Activated T-helper 2 cell treated with anti-CD3 and anti-CD28 coated beads, Interferon-gamma antibody, Interleukin-2, Interleukin-4, amounts not matched to agents 10 μg/mL and 5 μg/mL and 100 μg/mL, durations not matched to agents 14 hours and 24 hours and 36 hours (primary cell): ENCODE results near the gene VAMP8. TPM values are rescaled to one million over a fixed set of nuclear protein-coding genes. Genes with fewer than 3 reads are reported as not detected.
A peak's percentile ranks its signal among the peaks of the same experiment; 100 is the strongest.

Source experiments
- DNase-seq: peaks from one replicate; pipeline ENCODE4 v3.0.0; 2021; ENCODE audit warnings: low spot score
- H3K27ac Mint-ChIP-seq: one replicate; pipeline ENCODE4 v1.8.0; 2021; ENCODE audit warnings: mixed read lengths
- H3K27me3 Mint-ChIP-seq: one replicate; pipeline ENCODE4 v1.8.0; 2021; ENCODE audit warnings: low read depth, mixed read lengths
- H3K36me3 Mint-ChIP-seq: one replicate; pipeline ENCODE4 v1.8.0; 2021; ENCODE audit warnings: low read depth, mixed read lengths
- H3K4me1 Mint-ChIP-seq: one replicate; pipeline ENCODE4 v1.8.0; 2021; ENCODE audit warnings: low read depth, mixed read lengths
- H3K4me3 Mint-ChIP-seq: one replicate; pipeline ENCODE4 v1.8.0; 2021; ENCODE audit warnings: low read depth, mild to moderate bottlenecking, moderate library complexity, mixed read lengths
- H3K9me3 Mint-ChIP-seq: one replicate; pipeline ENCODE4 v1.8.0; 2021; ENCODE audit warnings: mixed read lengths
- intact Hi-C: fragments of 100-400 bp; cut with micrococcal nuclease; formaldehyde crosslinking; loops from one replicate; pipeline ENCODE4 v1.15.1; 2023
- total RNA-seq: library from RNA; stranded (reverse); gene quantifications from 2 replicates; pipeline ENCODE4 v1.2.3, GENCODE V29; 2022

Gene VAMP8
- total RNA-seq, 1 donor from 2014 or later = 99.7 TPM

DNA sequence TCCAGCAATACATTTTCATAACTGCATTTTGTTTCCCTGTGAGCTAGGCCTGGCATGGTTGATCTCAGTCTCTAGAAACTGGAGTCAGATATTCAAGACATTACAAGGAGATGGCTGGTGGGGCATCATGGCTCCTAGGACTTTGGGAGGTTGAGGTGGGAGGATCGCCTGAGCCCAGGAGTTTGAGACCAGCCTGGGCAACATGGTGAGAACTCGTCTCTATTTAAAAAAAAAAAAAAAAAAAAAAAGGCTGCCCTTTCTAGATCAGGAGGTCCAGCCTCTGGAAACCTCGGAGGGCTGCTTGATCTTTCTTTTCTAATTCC, 362 bp upstream of the VAMP8 start:
- no peak for DNase-seq
- Mint-ChIP-seq H3K27me3 (peaks cover 5% of the 10 kb centered on the region), H3K4me3 (peak overlapping the region; percentile 89), H3K9me3 (no peaks in the 10 kb centered on the region), H3K36me3 (peaks cover 20% of the 10 kb centered on the region), H3K4me1 (peaks cover 18% of the 10 kb centered on the region), H3K27ac (peak overlapping the region; percentile 80)
- intact Hi-C loops = loop anchor here (1.0 kb wide), 1 partner anchor 18 kb away; the partner anchor contains the start of gene RNF181

DNA sequence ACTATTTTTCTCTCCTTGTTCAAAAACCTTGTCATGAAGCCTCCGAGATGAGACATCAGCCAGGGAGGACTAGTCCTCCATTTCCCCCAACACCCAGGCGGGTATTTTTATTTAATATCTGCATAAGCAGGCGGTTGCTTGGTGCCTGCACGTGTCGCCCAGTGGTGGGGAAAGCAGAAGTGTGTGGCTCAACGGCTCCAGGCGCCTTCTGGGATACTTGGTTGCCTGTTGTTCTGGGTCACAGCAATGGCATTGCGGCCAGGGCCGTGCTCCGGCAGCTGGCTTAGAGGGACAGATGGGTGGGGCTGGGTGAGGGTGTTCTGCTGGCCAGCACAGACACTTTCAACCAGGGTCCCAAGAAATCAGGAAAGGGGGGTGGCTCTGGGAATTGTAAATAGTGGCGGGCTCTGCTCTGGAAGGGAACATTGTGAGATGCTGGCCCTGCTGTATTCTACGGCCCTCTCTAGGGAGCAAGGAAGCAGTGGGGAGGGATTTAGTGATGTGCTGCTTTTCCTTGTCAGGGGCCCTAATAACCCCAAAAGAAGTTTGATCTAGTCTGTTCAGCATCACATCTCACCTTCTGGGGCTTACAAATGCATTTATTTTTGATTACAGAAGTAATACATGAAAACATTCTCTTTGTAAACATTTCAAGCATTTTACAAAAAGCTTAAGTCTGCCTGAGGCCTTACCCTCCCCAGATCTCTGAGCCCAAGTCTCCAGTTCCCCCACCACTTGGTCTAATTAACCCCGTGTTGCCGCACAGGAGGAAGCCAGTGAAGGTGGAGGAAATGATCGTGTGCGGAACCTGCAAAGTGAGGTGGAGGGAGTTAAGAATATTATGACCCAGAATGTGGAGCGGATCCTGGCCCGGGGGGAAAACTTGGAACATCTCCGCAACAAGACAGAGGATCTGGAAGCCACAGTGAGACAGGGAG, 1.1 kb downstream of the VAMP8 start:
- peaks cover 22% of the 10 kb centered on the region for H3K4me1 Mint-ChIP-seq
- H3K27me3 Mint-ChIP-seq = no peaks in the 10 kb centered on the region
- H3K9me3 Mint-ChIP-seq = no peaks in the 10 kb centered on the region
- intact Hi-C loops = loop anchor here (2.0 kb wide), 1 partner anchor 18 kb away; the partner anchor contains the start of gene GGCX
- DNase-seq = no peak
- peak overlapping the region; percentile 80 for H3K27ac Mint-ChIP-seq
- peaks cover 33% of the 10 kb centered on the region for H3K36me3 Mint-ChIP-seq
- peak overlapping the region; percentile 89 for H3K4me3 Mint-ChIP-seq

DNA sequence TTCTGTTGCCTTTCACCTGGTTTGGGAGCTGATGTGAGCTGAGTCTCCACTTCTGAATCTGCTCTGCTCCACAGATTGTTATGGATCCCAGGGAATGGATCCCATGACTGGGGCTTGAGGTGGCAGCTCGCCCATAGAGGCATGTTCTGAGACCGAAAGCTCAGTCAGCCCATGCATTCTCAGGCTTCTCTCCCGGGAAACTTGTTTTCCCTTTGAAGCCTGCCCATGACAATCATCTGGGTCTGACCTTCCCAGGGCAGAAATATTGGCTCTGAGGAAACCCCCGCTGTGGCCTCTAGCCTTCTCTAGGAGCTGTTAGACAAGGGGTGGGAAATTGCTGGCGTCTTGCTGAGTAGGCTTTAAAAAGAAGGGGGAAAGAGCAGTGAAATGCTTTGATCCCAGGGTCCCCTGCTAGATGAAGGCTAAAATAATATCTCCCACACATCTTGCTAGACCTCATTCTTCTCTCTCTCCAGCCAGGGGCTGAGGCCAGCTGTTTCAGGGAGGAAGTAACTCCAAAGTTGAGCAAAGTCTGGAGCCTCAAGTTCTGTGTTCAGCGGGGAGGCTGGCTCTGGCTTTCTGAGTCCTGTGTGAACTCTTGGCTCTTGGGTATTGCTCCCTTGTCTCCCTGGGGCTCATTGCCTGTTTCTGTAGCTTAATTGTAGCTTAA, 2.0 kb downstream of the VAMP8 start:
- H3K4me3 Mint-ChIP-seq = peak overlapping the region; percentile 89
- H3K9me3 Mint-ChIP-seq = no peaks in the 10 kb centered on the region
- H3K27ac Mint-ChIP-seq = peak overlapping the region; percentile 80
- H3K36me3 Mint-ChIP-seq = peaks cover 34% of the 10 kb centered on the region
- intact Hi-C loops = loop anchor here (2.0 kb wide), 1 partner anchor 19 kb away; the partner anchor contains the start of gene GGCX
- H3K27me3 Mint-ChIP-seq = no peaks in the 10 kb centered on the region
- H3K4me1 Mint-ChIP-seq = peaks cover 28% of the 10 kb centered on the region
- no peak for DNase-seq

DNA sequence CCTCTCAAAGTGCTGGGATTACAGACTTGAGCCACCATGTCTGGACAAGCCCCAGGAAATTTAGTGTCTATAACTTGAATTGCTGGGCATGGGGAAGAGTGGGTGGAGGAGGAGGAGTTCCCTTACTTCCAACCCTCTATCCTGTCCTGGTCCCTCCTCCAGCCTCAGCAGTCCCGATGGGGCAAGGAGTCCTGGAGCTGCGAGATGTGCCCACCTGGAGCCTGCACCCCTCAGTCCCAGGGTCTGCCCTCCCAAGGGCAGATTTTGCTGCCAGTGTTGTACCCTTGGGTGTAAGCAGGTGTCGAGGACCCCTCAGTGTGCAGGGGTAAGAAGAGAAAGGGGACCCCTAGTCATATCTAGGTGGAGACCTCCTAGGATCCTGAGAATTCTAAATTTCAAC, 2.8 kb downstream of the VAMP8 start:
- no peak overlapping the region for H3K27ac Mint-ChIP-seq
- intact Hi-C loops = no loop called here
- DNase-seq = no peak
- peaks cover 34% of the 10 kb centered on the region for H3K36me3 Mint-ChIP-seq
- H3K9me3 Mint-ChIP-seq = no peaks in the 10 kb centered on the region
- peak overlapping the region; percentile 30 for H3K4me3 Mint-ChIP-seq
- H3K4me1 Mint-ChIP-seq = peaks cover 33% of the 10 kb centered on the region
- no peaks in the 10 kb centered on the region for H3K27me3 Mint-ChIP-seq

DNA sequence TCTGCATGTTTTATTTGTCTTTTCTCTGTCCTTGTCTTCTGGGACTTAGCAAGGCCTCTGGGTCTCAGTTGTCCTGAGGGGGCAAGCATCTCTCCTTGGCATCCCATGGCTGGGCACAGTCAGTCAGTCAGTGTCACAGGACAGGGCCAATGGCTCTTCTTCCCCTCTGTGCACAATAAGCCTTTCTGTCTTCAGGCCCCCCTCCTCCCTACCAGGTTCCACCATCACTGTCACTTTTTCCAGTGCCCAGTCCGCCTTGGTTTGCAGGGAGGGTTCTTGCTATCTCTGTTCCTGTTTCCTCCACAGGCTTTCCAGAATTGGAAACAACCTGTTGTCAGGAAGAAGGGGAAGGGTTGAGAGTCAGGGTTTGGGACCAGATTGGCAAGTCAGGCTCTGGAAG, 5.1 kb downstream of the VAMP8 start:
- no peak for DNase-seq
- Mint-ChIP-seq H3K9me3 (no peaks in the 10 kb centered on the region), H3K4me1 (peaks cover 41% of the 10 kb centered on the region), H3K27me3 (no peaks in the 10 kb centered on the region), H3K27ac (peak overlapping the region; percentile 25), H3K4me3 (no peak overlapping the region), H3K36me3 (peaks cover 34% of the 10 kb centered on the region)
- intact Hi-C loops = no loop called here

DNA sequence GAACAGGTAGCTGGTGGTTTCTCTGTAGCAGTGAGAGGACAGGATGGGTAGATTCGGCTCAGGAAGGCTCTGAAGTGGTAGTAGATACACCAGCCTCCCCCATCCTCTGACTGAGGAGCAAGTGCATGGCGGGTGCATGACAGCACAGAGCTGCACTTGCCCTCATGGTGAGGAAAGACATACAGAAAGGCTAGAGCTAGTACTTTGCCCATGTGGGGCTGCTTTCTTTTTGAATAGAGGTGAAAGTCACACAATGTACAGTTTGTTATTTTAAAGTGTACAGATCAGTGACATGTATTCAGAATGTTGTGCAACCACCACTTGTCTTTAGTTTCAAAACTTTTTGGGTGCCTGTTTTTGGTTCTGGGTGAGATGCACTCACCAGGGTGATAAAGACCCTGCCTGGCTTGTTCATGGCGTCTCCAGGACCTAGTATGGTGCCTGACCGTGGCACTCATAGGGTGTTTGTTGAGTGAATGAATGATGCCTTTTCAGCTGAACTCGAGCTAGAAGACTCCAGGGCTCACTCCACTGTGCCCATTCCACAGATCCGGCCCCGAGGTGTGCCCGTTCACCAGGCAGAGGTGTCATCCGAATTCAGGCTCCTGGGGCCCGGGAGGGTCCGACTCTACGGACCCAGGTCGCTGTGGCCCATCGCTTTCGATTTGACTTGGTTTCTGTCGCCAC, 6.4 kb downstream of the VAMP8 start:
- peak overlapping the region; percentile 79 for H3K27ac Mint-ChIP-seq
- peak overlapping the region; percentile 75 for H3K4me3 Mint-ChIP-seq
- H3K4me1 Mint-ChIP-seq = peaks cover 44% of the 10 kb centered on the region
- peaks cover 32% of the 10 kb centered on the region for H3K36me3 Mint-ChIP-seq
- DNase-seq = peak; percentile 32
- intact Hi-C loops = no loop called here
- H3K27me3 Mint-ChIP-seq = no peaks in the 10 kb centered on the region
- H3K9me3 Mint-ChIP-seq = no peaks in the 10 kb centered on the region

DNA sequence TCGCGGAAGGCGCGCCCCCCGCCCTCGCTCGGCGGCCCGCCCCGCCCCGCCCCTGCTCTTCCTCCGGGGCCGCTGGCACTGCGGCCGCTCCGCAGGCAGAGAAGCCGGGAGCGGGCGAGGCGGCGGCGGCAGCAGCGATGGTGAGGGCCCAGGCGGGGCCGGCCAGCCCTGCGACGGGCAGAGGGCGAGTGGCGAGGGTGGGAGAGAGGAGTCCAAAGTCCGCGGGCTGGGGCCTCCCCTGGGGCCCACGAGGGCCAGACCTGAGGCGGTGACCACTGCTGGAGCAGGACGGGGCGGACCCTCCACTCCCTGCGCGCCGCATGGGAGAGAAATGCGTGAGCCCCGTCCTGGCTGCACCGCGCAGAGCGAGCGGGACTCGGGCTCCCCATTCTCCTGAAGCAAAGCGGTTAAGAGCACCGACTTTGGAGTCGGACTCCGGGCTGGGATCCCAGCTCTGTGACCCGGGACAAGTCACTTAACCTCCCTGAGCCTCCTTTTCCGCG, 7.0 kb downstream of the VAMP8 start, which contains the start of gene VAMP5:
Gene VAMP5 (plus strand): TSS at position 78 of the 503 bp plus-strand sequence. CDS start 60 bp downstream, at position 138.
- Mint-ChIP-seq H3K27ac (peak within 1 kb of the TSS; percentile 91), H3K4me1 (peaks cover 41% of the 10 kb centered on the region), H3K9me3 (no peaks in the 10 kb centered on the region), H3K27me3 (no peaks in the 10 kb centered on the region), H3K4me3 (peak within 1 kb of the TSS; percentile 85), H3K36me3 (peaks cover 29% of the 10 kb centered on the region)
- no peak for DNase-seq
- intact Hi-C loops = no loop called here

DNA sequence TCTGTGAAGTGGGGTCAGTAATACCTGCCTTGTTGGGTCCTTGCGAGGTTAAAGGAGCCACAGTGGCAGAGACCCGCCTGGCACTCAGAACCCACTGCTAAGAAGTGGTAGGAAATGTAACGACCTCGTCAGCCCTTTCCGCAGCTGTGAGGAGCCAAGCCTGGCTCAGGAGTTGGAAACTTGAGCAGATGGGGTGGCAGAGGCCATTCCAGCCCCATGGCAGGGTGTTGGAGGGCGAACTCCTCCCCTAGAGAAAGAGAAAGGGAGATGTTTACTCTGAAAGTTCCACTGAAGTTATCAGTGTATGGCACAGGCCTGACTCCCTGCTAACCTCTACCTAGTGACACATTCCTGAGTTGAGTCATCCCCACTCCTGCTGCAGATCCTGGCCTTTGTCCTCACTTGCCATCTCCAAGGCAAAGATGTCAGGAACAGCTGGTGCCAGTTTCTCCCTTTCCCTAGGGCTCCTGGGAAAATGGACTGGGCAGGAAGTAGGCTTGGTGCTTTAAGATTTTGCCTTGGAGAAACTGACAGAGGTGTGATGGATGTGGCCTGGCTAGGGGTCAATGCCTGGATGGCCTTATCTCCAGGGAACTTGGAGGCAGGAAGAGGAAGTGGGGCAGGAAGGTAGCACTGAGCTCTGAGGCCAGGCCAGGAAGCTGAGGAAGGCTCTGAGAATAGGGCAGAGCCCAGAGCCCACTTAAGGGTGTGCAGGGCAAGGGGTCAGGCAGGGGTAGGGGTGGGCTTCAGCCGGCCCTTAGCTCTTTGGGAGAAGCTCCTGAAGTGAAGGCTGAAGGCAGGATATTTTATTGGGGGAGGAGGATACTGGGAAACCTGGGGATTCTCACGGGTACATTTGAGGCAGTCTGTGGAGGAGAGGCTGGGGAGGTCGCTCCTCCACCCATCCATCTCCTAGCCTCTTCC, 7.7 kb downstream of the VAMP8 start:
- intact Hi-C loops = no loop called here
- no peaks in the 10 kb centered on the region for H3K9me3 Mint-ChIP-seq
- peak overlapping the region; percentile 85 for H3K4me3 Mint-ChIP-seq
- peaks cover 25% of the 10 kb centered on the region for H3K36me3 Mint-ChIP-seq
- H3K4me1 Mint-ChIP-seq = peaks cover 38% of the 10 kb centered on the region
- H3K27ac Mint-ChIP-seq = peak overlapping the region; percentile 91
- H3K27me3 Mint-ChIP-seq = no peaks in the 10 kb centered on the region
- no peak for DNase-seq

DNA sequence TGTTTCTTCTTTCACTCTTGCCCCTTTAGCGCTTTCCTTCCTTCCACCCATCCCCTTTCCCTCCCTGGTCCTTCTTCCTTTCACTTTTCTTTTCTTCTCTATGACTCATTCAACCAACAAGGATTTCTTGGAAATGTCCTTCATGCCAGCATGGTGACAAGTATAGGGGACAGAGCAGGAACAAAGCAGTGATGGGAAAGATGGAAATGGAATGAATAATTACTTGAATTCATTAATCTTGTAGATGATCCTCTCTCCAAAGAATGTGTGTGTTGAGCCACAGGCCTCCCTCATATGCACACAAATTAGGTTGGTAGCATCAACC, 8.4 kb downstream of the VAMP8 start:
- no peak for DNase-seq
- Mint-ChIP-seq H3K4me1 (peaks cover 37% of the 10 kb centered on the region), H3K4me3 (peak overlapping the region; percentile 85), H3K27me3 (no peaks in the 10 kb centered on the region), H3K36me3 (peaks cover 22% of the 10 kb centered on the region), H3K9me3 (no peaks in the 10 kb centered on the region), H3K27ac (peak overlapping the region; percentile 91)
- intact Hi-C loops = no loop called here

DNA sequence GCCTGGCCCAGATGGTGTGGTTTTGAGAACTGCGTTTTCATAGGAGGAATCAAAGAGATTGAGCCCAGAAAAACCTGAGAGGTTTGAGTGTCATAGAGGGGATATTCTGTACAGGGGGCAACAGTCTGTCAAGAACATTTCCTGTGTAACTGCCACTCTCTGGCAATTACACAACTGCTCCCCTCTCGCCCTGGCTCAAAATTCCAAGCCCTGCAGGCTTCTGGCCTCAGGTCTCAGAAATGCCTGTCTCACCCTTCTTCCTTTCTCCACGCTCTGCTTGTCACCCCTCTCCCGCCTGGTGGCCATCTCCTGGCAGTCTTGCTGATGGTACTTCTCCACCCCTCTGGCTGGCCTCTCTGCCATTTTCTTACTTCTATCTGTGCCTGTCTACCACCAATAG, 10.8 kb downstream of the VAMP8 start:
- no peak for DNase-seq
- no peaks in the 10 kb centered on the region for H3K27me3 Mint-ChIP-seq
- intact Hi-C loops = no loop called here
- no peak overlapping the region for H3K4me3 Mint-ChIP-seq
- H3K36me3 Mint-ChIP-seq = peaks cover 8% of the 10 kb centered on the region
- H3K4me1 Mint-ChIP-seq = peaks cover 35% of the 10 kb centered on the region
- H3K27ac Mint-ChIP-seq = no peak overlapping the region
- no peaks in the 10 kb centered on the region for H3K9me3 Mint-ChIP-seq

DNA sequence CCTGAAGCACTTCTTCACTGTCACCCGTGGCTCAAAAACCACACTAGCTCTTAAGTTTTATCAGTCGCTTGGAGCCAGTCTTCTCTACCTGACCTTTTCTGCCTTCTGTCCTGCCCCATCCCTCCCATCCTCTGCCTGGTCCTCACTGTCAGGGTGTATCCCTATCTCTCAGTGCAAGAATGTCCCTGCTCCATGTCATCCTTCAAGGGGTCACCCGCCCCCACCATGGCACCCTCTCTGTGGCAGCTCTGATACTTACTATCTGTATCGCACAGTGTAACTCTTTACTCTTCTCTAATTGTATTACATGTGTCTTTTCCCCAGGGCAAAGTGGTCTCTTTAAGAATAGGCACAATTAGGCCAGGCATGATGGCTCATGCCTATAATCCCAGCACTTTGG, 11.3 kb downstream of the VAMP8 start:
- H3K4me1 Mint-ChIP-seq = peaks cover 31% of the 10 kb centered on the region
- H3K4me3 Mint-ChIP-seq = no peak overlapping the region
- H3K27ac Mint-ChIP-seq = no peak overlapping the region
- H3K9me3 Mint-ChIP-seq = no peaks in the 10 kb centered on the region
- no peak for DNase-seq
- peaks cover 3% of the 10 kb centered on the region for H3K36me3 Mint-ChIP-seq
- intact Hi-C loops = no loop called here
- H3K27me3 Mint-ChIP-seq = no peaks in the 10 kb centered on the region

DNA sequence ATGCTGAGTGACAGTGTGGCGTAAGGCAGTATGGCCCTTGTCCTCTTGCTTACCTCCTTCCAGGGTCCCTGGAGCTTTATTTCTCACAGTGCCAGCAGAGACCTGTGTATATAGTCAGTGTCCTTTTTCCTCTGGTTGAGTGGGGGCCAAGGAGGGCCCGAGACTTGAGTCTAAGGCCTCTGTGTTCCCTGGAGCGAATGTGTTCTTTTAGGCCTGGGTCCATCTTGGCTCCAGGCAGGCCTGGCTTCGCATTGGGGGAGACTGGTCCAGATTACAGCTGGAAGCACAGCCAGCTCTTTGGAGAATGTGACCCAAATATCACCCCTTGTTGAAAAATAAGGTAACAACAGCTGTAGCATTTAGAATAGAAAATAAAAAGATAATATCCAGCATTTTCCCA, 11.8 kb downstream of the VAMP8 start:
- intact Hi-C loops = no loop called here
- Mint-ChIP-seq H3K4me1 (peaks cover 30% of the 10 kb centered on the region), H3K27ac (no peak overlapping the region), H3K4me3 (no peak overlapping the region), H3K36me3 (peaks cover 3% of the 10 kb centered on the region), H3K27me3 (no peaks in the 10 kb centered on the region), H3K9me3 (no peaks in the 10 kb centered on the region)
- DNase-seq = no peak
